HG03103 (cell line): Measurements from ENCODE around the gene NYAP1.
"Not testable (repeated sequence)": the region's sequence is repeated elsewhere in the genome, so short reads cannot be mapped to it uniquely, and the experiment has no call there.

Experiments used
- ATAC-seq: cut with Tn5 transposase; IDR thresholded peaks from one replicate; pipeline ENCODE4 v1.9.1; 2021; ENCODE audit warnings: low read depth; ENCODE audit not compliant: unreplicated experiment

Gene NYAP1

GRCh38 chr7:100483722-100484672 lies at the start of gene NYAP1:
Gene NYAP1, plus strand, starts transcription at chr7:100483927. Its CDS starts 1,385 bp downstream, at chr7:100485312.
- no peak for ATAC-seq

DNA sequence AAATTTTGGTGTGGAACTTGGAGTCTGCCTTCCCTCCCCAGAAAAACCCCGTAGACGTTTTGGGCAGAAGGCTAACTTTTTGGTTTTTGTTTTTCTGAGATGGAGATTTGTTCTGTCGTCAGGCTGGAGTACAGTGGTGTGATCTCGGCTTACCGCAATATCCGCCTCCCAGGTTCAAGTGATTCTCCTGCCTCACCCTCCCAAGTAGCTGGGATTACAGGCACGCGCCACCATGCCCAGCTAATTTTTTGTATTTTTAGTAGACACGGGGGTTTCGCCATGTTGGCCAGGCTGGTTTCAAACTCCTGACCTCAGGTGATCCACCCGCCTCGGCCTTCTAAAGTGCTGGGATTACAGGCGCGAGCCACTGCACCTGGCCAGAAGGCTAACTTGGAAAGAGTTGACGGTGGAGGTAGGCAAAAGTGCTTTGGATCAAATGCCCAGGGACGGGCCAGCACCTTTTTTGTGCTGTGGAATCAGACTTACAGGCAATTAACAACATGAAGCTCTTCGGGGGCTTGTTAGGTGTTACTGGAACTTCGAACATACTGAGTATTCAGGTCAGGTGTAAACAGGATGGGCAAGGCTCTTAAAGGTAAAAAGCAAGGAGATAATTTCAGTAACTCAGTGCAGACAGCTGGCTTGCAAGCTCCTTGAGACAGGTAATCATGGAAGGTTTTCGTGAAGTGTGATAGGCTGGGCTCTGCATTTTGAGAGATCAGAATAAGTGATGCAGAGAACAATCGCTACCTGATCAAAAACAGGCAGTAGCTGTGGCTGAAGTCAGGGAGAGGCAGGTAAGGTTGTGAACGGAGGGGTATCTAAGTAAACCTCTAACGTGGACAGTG lies 49.2 kb upstream of the NYAP1 start:
- no peak for ATAC-seq

DNA sequence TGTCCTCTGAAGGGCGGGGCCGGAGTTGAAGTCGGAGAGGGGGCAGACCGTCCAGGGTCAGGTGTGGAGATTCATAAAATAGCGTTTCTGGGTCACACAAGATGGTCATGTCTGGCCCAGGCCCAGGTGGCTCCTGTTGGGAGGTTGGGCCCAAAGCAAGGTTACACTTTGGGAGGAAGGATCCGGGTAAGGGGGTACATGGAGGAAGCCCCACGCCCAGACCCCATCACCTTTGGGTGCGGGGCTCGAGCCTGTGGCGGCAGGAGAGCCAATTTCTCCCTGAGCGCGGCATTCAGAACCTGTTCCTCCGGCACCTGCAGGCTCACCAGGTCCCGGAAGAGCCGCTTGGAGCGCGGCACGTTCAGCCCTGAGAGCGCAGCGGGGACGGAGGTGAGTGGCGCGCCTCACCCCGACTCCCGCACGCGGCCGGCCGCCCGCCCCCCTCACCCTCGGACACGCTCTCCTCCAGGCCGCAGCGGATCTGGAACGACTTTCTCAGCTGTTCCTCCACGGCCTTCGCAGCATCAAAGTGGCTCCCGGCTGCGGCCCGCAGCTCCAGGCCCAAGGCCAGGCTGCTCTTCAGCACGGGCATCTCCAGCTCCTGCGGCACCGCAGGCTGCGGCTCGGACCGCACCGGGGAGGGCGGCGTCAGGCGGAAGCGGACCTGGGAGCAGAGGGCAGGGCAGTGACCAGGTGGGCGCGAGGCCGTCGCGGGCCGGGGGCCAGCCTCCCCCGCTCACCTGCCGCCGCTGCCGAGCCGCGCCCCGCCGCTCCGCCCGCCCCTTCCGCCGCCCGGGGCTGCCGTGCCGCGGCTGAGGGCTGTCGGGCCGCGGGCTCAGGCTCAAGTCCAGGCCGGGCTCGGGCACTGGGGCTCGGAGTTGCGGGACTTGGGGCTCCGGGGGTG lies 48.1 kb upstream of the NYAP1 start:
- peak; percentile 31 for ATAC-seq

- ATAC-seq, result no peak
Observed at GRCh38 chr7:100437150-100438100, 46.3 kb upstream of the NYAP1 start.

DNA sequence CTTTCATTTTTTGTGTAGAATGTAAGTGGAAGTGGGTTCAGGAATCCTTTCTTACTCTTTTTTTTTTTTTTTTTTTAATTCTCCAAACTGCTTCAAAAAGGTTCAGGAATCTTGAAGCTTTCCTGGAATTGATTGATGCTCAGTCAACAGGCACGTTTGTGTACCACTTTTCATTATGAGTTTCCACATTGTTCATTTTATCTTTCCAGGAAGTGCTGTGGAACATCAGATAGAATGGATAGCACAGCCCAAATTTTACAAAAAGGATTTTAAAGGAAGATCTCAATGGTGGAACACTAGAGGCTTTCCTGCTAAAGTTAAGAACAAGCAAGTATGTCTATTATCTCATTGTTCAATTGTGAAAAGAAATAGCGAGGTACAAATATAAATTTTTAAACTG lies 45.6 kb upstream of the NYAP1 start:
- no peak for ATAC-seq

GRCh38 chr7:100438731-100439130 lies 45.0 kb upstream of the NYAP1 start:
- not testable (repeated sequence) for ATAC-seq

GRCh38 chr7:100439244-100439643 lies 44.5 kb upstream of the NYAP1 start:
- ATAC-seq, result not testable (repeated sequence)

- ATAC-seq, result no peak
Observed at GRCh38 chr7:100441641-100442535, 41.8 kb upstream of the NYAP1 start.

DNA sequence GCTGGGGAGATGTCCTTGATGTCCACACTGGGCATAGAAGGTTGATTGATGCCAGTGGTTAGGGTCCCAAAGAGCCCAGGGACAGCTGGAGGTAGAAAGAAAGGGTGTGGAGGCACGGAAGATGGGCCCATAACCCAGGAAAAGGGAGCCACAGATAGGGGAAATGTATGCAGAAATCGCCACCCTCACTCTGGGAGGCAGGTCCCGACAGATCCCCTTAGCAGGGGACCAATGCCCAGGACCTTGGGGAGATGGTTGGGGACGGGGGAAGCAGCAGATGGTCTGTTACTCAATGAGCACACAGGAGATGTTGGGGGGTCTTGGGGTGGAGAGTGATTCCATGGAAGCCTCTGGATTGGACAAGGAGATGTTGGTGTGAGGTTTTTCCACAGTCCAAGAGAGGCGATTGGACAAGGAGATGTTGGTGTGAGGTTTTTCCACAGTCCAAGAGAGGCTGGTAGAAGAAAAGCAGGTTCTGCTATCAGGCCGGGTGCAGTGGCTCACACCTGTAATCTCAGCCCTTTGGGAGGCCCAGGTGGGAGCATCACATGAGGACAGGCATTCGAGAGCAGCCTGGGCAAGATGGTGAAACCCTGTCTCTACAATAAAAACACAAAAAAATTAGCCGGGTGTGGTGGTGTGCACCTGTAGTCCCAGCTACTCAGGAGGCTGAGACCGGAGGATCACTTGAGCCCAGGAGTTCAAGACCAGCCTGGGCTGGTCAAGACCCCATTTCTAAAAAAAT lies 40.5 kb upstream of the NYAP1 start:
- ATAC-seq, result no peak

DNA sequence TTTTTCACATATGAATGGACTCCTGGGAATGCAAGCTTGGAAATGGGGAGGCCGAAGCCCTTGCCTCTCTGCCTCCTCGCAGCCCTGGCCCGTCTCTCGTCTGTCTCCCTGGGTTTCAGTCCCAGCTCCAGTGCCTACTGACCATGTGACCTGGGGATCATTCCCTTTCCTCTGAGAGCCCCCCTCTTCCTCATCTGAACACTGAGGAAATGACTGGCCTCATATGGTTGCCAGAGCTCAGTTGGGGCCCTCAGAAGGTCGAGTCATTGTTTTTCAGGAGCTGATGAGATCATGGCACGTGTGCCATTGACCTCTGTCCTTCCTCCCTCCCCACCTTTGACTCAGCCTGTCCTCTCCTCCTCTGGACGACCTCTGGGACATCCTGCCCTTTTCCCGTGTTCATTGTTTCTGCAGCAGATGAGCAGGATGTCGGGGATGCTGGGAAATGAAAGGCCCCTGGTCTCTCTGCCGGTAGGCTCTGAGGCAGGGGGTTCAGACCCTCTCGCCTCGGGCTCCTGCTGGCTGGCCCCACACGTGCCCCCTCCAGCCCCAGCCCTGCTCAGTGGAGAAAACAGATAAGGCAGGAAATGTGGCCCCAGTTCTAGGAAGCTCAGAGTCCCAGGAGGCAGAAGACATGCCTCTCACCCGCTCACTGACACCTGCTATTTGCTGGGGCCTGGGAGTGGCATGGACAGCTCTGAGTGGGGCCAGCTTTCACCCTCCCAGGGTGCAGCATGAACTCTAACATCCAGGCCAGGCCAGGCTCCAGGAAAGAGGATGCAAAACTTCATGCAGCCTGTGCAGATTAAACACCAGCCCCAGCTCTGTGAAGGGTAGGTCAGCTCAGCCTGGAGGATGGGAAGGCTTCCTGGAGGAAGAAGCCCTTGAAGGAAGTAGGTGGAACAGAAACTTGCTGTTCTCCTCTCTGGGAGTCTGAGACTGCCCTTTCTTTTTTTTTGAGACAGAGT lies 39.1 kb upstream of the NYAP1 start:
- ATAC-seq, result no peak

- no peak for ATAC-seq
Observed at GRCh38 chr7:100446040-100446439, 37.7 kb upstream of the NYAP1 start.

GRCh38 chr7:100447363-100447762 lies 36.4 kb upstream of the NYAP1 start:
- not testable (repeated sequence) for ATAC-seq

- no peak for ATAC-seq
Observed at GRCh38 chr7:100449190-100449795, 34.4 kb upstream of the NYAP1 start.

GRCh38 chr7:100452513-100452912 lies 31.2 kb upstream of the NYAP1 start:
- no peak for ATAC-seq

GRCh38 chr7:100453854-100454253 lies 29.9 kb upstream of the NYAP1 start:
- ATAC-seq, result not testable (repeated sequence)

- no peak for ATAC-seq
Observed at GRCh38 chr7:100455206-100455605, 28.5 kb upstream of the NYAP1 start.
